ENCODE results near the gene CPA4.

GRCh38 chr7:130365511-130366441 lies 72.8 kb downstream of the CPA4 start:
- TF ChIP-seq, protein P1, sequence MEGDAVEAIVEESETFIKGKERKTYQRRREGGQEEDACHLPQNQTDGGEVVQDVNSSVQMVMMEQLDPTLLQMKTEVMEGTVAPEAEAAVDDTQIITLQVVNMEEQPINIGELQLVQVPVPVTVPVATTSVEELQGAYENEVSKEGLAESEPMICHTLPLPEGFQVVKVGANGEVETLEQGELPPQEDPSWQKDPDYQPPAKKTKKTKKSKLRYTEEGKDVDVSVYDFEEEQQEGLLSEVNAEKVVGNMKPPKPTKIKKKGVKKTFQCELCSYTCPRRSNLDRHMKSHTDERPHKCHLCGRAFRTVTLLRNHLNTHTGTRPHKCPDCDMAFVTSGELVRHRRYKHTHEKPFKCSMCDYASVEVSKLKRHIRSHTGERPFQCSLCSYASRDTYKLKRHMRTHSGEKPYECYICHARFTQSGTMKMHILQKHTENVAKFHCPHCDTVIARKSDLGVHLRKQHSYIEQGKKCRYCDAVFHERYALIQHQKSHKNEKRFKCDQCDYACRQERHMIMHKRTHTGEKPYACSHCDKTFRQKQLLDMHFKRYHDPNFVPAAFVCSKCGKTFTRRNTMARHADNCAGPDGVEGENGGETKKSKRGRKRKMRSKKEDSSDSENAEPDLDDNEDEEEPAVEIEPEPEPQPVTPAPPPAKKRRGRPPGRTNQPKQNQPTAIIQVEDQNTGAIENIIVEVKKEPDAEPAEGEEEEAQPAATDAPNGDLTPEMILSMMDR (IDR thresholded peaks at IDR 0.05; ENCODE audit: low read depth, low read length, missing input control): no peak
- TF ChIP-seq MAX (IDR thresholded peaks at IDR 0.05) (no peak), GABPA (IDR thresholded peaks at IDR 0.05 in 1 of 2, conservative IDR thresholded peaks at IDR 0.05 in 1 of 2) (no peak), JUND (IDR thresholded peaks at IDR 0.05) (no peak), RXRA (IDR thresholded peaks at IDR 0.05) (no peak), RAD21 (IDR thresholded peaks at IDR 0.05) (no peak), TAF1 (conservative IDR thresholded peaks at IDR 0.05) (no peak), SP1 (IDR thresholded peaks at IDR 0.05) (no peak), ZBTB33 (IDR thresholded peaks at IDR 0.05) (no peak), YY1 (IDR thresholded peaks at IDR 0.05) (no peak), EGR1 (IDR thresholded peaks at IDR 0.05; ENCODE audit: low read depth in 2 of 2) (no peak)
- TF ChIP-seq, protein P2, sequence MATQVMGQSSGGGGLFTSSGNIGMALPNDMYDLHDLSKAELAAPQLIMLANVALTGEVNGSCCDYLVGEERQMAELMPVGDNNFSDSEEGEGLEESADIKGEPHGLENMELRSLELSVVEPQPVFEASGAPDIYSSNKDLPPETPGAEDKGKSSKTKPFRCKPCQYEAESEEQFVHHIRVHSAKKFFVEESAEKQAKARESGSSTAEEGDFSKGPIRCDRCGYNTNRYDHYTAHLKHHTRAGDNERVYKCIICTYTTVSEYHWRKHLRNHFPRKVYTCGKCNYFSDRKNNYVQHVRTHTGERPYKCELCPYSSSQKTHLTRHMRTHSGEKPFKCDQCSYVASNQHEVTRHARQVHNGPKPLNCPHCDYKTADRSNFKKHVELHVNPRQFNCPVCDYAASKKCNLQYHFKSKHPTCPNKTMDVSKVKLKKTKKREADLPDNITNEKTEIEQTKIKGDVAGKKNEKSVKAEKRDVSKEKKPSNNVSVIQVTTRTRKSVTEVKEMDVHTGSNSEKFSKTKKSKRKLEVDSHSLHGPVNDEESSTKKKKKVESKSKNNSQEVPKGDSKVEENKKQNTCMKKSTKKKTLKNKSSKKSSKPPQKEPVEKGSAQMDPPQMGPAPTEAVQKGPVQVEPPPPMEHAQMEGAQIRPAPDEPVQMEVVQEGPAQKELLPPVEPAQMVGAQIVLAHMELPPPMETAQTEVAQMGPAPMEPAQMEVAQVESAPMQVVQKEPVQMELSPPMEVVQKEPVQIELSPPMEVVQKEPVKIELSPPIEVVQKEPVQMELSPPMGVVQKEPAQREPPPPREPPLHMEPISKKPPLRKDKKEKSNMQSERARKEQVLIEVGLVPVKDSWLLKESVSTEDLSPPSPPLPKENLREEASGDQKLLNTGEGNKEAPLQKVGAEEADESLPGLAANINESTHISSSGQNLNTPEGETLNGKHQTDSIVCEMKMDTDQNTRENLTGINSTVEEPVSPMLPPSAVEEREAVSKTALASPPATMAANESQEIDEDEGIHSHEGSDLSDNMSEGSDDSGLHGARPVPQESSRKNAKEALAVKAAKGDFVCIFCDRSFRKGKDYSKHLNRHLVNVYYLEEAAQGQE (IDR thresholded peaks at IDR 0.05): no peak
- TF ChIP-seq, protein P3, sequence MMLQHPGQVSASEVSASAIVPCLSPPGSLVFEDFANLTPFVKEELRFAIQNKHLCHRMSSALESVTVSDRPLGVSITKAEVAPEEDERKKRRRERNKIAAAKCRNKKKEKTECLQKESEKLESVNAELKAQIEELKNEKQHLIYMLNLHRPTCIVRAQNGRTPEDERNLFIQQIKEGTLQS (IDR thresholded peaks at IDR 0.05): no peak

All from liver (tissue), 3 donors.